HG03060 (cell line): ENCODE results near the gene ANKZF1.

Experiments
- ATAC-seq: cut with Tn5 transposase; IDR thresholded peaks from one replicate; pipeline ENCODE4 v1.9.1; 2021; ENCODE audit warnings: low read depth, moderate number of reproducible peaks; ENCODE audit not compliant: unreplicated experiment

ANKZF1 gene

GRCh38 chr2:219279151-219279915, 49.7 kb downstream of the ANKZF1 start, which contains the start of gene DNAJB2:
TSS of gene DNAJB2 (plus strand) at chr2:219279366. CDS start at chr2:219279834, 468 bp downstream.
- ATAC-seq: peak; percentile 71

GRCh38 chr2:219279916-219280516, 50.4 kb downstream of the ANKZF1 start:
- no peak for ATAC-seq

- ATAC-seq: no peak
These were observed 51.0 kb downstream of the ANKZF1 start for GRCh38 chr2:219280651-219281050.

- ATAC-seq: no peak
These were observed 52.0 kb downstream of the ANKZF1 start for GRCh38 chr2:219281588-219281987.

- ATAC-seq: no peak
These were observed 52.8 kb downstream of the ANKZF1 start for GRCh38 chr2:219282375-219282774.

GRCh38 chr2:219282943-219283581, 53.5 kb downstream of the ANKZF1 start:
- no peak for ATAC-seq

GRCh38 chr2:219284501-219285372, 55.1 kb downstream of the ANKZF1 start:
- no peak for ATAC-seq

GRCh38 chr2:219285373-219285735, 55.7 kb downstream of the ANKZF1 start:
- no peak for ATAC-seq

- ATAC-seq: no peak
These were observed 56.4 kb downstream of the ANKZF1 start for GRCh38 chr2:219285894-219286425.
